GM19463 (cell line): ENCODE data around the gene OR1J4.

Experiments
- ATAC-seq: cut with Tn5 transposase; IDR thresholded peaks from one replicate; pipeline ENCODE4 v1.9.1; 2021; ENCODE audit warnings: mild to moderate bottlenecking, moderate library complexity; ENCODE audit not compliant: unreplicated experiment

Gene OR1J4

GRCh38 chr9:122567901-122568300 is 49.0 kb downstream of the OR1J4 start:
- no peak for ATAC-seq
